AG10803 (cell line): ENCODE measurements around the gene FUT2.
"Not testable (repeated sequence)": the region's sequence is repeated elsewhere in the genome, so short reads cannot be mapped to it uniquely, and the experiment has no call there.

ENCODE experiments used
- DNase-seq: peaks from one replicate; pipeline ENCODE4 v3.0.0; 2010; ENCODE audit warnings: low read depth
- H3K4me3 ChIP-seq: 2 replicates; pipeline ENCODE4 v1.5.1; 2011; ENCODE audit warnings: mild to moderate bottlenecking, low read length, control low read depth
- TF ChIP-seq, protein P1 (sequence below): conservative IDR thresholded peaks from 2 replicates; pipeline ENCODE4 v1.5.1; 2011; ENCODE audit warnings: mild to moderate bottlenecking, low read length, control low read depth, inconsistent platforms

FUT2 gene

DNA sequence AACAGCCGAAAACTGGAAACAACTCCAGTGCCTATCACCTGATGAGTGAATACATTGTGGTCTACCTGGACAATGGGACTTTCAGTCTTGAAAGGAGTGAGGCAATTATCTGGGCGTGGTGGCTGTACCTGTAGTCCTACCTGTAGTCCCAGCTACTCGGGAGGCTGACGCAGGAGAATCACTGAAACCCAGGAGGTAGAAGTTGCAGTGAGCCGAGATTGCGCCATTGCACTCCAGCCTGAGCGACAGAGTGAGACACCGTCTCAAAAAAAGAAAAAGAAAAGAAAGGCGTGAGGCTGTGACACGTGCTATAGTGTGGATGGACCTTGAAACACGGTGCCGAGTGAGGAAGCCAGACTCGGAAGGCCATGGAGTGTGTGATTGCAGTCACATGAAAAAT, 18.9 kb upstream of the FUT2 start:
- TF ChIP-seq, protein P1, sequence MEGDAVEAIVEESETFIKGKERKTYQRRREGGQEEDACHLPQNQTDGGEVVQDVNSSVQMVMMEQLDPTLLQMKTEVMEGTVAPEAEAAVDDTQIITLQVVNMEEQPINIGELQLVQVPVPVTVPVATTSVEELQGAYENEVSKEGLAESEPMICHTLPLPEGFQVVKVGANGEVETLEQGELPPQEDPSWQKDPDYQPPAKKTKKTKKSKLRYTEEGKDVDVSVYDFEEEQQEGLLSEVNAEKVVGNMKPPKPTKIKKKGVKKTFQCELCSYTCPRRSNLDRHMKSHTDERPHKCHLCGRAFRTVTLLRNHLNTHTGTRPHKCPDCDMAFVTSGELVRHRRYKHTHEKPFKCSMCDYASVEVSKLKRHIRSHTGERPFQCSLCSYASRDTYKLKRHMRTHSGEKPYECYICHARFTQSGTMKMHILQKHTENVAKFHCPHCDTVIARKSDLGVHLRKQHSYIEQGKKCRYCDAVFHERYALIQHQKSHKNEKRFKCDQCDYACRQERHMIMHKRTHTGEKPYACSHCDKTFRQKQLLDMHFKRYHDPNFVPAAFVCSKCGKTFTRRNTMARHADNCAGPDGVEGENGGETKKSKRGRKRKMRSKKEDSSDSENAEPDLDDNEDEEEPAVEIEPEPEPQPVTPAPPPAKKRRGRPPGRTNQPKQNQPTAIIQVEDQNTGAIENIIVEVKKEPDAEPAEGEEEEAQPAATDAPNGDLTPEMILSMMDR: no peak
- no peak for DNase-seq
- no peak overlapping the region for H3K4me3 ChIP-seq

DNA sequence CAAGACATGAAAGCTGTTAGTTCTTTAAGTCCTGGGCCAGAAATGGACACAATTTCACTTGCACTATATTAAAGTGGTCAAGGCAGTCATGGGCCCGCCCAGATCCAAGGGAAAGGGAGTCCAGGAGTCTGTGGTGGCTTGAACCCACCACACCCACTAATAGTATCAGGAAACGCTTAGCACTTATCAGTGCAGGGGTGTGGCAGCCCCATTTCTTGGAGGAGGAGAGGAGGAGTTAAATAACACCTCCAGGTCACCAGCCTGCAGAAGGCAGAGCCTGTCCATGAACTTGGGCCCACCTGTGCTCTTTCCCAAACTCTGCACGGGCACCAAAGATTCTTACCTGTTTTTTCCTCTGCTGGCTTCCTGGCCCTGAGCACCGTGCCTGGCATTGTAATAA, 17.6 kb upstream of the FUT2 start:
- TF ChIP-seq, protein P1: no peak
- DNase-seq: no peak
- no peak overlapping the region for H3K4me3 ChIP-seq

DNA sequence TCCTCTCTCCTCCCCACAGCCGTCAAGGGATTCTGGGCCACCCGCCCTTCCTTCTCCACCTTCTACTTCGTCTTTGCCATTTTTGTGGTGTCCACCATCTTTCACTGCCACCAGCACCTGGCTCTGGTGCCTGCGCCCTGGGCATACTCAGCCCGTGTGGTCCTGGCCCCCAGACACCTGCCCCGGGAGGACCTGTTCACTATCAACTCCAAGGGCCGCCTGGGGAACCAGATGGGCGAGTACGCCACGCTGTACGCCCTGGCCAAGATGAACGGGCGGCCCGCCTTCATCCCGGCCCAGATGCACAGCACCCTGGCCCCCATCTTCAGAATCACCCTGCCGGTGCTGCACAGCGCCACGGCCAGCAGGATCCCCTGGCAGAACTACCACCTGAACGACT, 15.8 kb upstream of the FUT2 start:
- not testable (repeated sequence) for DNase-seq, H3K4me3 ChIP-seq

DNA sequence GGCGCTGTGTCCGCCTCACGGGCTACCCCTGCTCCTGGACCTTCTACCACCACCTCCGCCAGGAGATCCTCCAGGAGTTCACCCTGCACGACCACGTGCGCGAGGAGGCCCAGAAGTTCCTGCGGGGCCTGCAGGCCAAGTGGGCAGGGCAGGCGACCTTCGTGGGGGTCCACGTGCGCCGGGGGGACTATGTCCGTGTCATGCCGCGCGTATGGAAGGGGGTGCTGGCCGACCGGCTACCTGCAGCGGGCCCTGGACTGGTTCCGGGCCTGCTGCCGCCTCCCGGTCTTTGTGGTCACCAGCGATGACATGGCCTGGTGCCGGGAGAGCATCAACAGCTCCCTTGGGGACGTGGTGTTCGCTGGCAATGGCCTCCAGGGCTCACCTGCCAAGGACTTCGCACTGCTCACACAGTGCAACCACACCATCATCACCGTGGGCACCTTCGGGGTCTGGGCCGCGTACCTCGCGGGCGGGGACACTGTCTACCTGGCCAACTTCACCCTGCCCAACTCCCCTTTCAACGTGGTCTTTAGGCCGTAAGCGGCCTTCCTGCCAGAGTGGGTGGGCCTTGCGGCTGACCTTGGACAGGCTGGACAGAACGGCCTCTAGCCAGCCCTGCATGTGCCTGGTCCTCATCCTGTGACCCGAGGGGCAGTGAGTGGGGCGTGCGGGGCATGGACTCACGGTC, 15.2 kb upstream of the FUT2 start:
- no peak for DNase-seq
- TF ChIP-seq, protein P1: no peak
- no peak overlapping the region for H3K4me3 ChIP-seq

DNA sequence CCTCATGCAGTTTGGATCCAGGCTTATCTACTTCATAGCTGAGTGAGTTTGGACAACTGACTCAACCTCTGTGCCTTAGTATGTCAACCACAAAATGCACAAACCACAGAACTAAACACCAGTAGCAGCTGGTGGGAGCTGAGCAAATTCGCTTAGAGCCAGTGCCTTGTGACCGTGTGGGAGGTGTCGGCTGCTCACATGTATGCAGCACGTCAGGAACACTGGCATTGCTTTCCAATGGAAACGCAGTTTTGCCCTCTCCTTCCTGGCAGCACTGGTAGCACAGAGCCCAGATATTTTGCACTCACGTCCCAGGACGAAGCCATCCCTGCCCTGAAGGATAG, 14.7 kb upstream of the FUT2 start:
- DNase-seq: peak; percentile 30
- H3K4me3 ChIP-seq: no peak overlapping the region
- TF ChIP-seq, protein P1: no peak

DNA sequence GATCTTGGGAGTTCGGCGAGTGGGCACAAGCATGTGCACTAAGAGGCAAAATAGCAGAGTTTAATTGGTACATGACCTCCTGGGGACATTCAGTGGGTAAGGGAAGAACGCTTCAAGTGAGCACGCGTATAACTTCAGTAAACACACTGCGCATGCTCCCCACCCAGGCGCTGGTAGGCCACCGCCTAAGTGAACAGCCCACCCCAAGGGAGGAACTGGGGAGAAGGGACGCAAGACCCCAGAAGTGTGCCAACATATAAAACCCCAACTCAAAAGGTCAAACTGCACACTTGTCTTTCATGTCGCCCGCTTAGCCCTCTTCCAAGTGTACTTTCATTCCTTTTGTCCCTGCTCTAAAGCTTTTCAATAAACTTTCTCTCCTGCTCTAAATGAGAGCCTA, 12.4 kb upstream of the FUT2 start:
- peak overlapping the region; percentile 20; the same call in 1 of the 2 replicates for H3K4me3 ChIP-seq
- peak; percentile 42 for DNase-seq
- TF ChIP-seq, protein P1: no peak

DNA sequence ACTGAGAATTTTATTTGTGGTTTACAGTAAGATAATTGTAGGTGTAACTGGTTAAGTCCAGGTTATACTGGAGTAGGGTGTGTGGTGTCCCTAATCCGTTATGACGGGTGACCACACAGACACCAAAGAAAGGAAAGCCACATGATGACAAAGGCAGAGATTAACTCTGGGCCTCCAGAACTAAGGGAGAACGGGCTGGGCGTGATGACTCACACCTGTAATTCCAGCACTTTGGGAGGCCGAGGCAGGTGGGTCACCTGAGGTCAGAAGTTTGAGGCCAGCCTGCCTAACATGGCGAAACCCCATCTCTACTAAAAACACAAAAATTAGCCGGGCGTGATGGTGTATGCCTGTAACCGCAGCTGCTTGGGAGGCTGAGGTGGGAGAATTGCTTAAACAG, 10.2 kb upstream of the FUT2 start:
- DNase-seq: no peak
- TF ChIP-seq, protein P1: no peak
- no peak overlapping the region for H3K4me3 ChIP-seq

DNA sequence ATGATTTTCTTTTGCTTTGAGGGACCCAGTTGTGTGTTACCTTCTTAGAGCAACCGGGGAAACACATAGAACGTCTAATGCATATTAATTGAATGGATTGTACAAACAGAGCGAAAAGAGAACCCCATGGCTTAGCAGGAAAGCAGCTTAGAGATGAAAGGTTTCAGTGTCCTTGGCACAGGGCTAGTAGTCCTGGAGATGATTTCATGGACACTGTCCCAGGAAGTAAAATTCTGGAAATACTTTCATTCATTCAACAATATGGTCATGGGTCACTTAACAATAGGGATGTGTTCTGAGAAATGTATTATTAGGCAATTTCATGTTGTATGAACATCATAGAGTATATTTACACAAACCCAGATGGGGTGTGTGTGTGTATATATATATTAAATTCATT, 9.7 kb upstream of the FUT2 start:
- TF ChIP-seq, protein P1: no peak
- DNase-seq: no peak
- no peak overlapping the region for H3K4me3 ChIP-seq

DNA sequence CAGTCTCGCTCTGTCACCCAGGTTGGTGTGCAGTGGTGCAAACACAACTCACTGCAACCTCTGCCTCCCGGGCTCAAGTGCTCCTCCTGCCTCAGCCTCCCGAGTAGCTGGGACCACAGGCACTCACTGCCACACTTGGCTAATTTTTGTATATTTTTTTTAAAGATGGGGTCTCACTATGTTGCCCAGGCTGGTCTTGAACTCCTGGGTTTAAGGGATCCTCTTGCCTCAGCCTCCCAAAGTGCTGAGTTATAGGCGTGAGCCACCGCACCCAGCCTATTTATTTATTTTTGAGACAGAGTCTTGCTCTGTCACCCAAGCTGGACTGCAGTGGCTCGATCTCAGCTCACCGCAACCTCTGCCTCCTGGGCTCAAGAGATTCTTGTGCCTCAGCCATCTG, 9.1 kb upstream of the FUT2 start:
- H3K4me3 ChIP-seq, DNase-seq: not testable (repeated sequence)
